Gastroesophageal sphincter (tissue), 3 donors: ENCODE measurements around the gene INCENP.

Experiments used
- CTCF ChIP-seq, 4 experiments: fragments of 200-600 bp in 2 of 4; fragments of 450-650 bp in 2 of 4; sonication (generic) in 1 of 4; IDR thresholded peaks; one replicate each; pipeline ENCODE4 v1.5.1; 2017 to 2019; ENCODE audit warnings: antibody characterized with exemption in 4 of 4, mild to moderate bottlenecking in 2 of 4, moderate library complexity in 2 of 4
- EP300 ChIP-seq: sonication (generic); formaldehyde crosslinking; IDR thresholded peaks from one replicate; pipeline ENCODE4 v1.6.1; 2017; ENCODE audit warnings: antibody characterized with exemption, mild to moderate bottlenecking
- POLR2A ChIP-seq, 2 donors: fragments of 450-650 bp; IDR thresholded peaks; one replicate each; pipeline ENCODE4 v1.6.1; 2017; ENCODE audit warnings: antibody characterized with exemption in 2 of 2, mild to moderate bottlenecking in 2 of 2, moderate library complexity in 1 of 2

- no peak for TF ChIP-seq CTCF (IDR thresholded peaks at IDR 0.05)
- no peak for TF ChIP-seq EP300
- no peak for TF ChIP-seq POLR2A (IDR thresholded peaks at IDR 0.05)
Measured at GRCh38 chr11:62116451-62116850, 7.4 kb upstream of the INCENP start.
